Measurements from ENCODE around the gene PLEKHF1. TPM values are rescaled to one million over a fixed set of nuclear protein-coding genes. Genes with fewer than 3 reads are reported as not detected.
A peak's percentile ranks its signal among the peaks of the same experiment; 100 is the strongest.
"Not testable (repeated sequence)": the region's sequence is repeated elsewhere in the genome, so short reads cannot be mapped to it uniquely, and the experiment has no call there.

Gene PLEKHF1
- total and polyA plus RNA-seq, 2 of the 13 experiments (the other 11 are each of a cell fraction or from before 2014, with no cell fraction given), result 2.9 to 3.8 TPM

GRCh38 chr19:29709440-29709798 is 44.2 kb downstream of the PLEKHF1 start:
- CTCF ChIA-PET (ENCODE audit: low intra/inter-chr PET ratio, low total read pairs); DNase-seq (ENCODE audit: low spot score); H3K79me2 ChIP-seq (ENCODE audit: insufficient read depth, low read length); H4K20me1 ChIP-seq (ENCODE audit: insufficient read depth, low read length); BruUV-seq (replicated peaks); H3K27me3 ChIP-seq (ENCODE audit: control insufficient read depth in 1 of 2, insufficient read depth in 2 of 2, low read length in 2 of 2); FAIRE-seq; ATAC-seq; in situ Hi-C loops (cut with HindIII; ENCODE audit: extremely low pct_ligation_motif_present, low pct_unique_long_range_greater_than_20kb); H2AFZ ChIP-seq (ENCODE audit: low read length); H3K9me3 ChIP-seq (ENCODE audit: low read length): not testable (repeated sequence)
- Histone ChIP-seq H3K9ac (ENCODE audit: insufficient read depth, low read depth, low read length) (peak overlapping the region; percentile 76), H3K27ac (ENCODE audit: extremely low read length, insufficient read depth, low read length) (peak overlapping the region; percentile 95), H3K4me1 (ENCODE audit: insufficient read depth, low read length) (peaks cover 84% of the 10 kb centered on the region), H3K4me3 (replicated peaks in 1 of 3; ENCODE audit: insufficient read depth in 1 of 3, low read depth in 2 of 3, low read length in 3 of 3) (peak overlapping the region in 2 of 3 experiments; percentile 45 to 74; a peak in 3 of 6 replicates), H3K36me3 (replicated peaks in 1 of 2; ENCODE audit: control insufficient read depth in 1 of 2, insufficient read depth in 2 of 2, low read length in 2 of 2) (peaks cover 2 to 25% of the 10 kb centered on the region in 2 experiments; a peak in 3 of 5 replicates), H3K4me2 (ENCODE audit: low read depth, low read length) (peak overlapping the region; percentile 98)
- WGBS (ENCODE audit: low lambda C conversion rate), result 87% methylated on average over 2 of the region's 2 CpGs
- POLR2A ChIA-PET, result interaction anchor here (4.4 kb wide), 1 partner anchor 103 kb away, joined by 17 read pairs; the partner anchor contains the start of gene POP4
- intact Hi-C loops (cut with micrococcal nuclease; ENCODE audit: unreplicated experiment), result loop anchor here (5.0 kb wide), 1 partner anchor 102 kb away; the partner anchor contains the start of gene POP4
- TF ChIP-seq ZNF121 (CRISPR knock-in tag; IDR thresholded peaks at IDR 0.05), result peak; percentile 69

- intact Hi-C loops (cut with micrococcal nuclease; ENCODE audit: unreplicated experiment), result no loop called here
- Histone ChIP-seq H3K4me2 (ENCODE audit: low read depth, low read length) (no peak overlapping the region), H3K79me2 (ENCODE audit: insufficient read depth, low read length) (peaks cover 9% of the 10 kb centered on the region), H3K27ac (ENCODE audit: extremely low read length, insufficient read depth, low read length) (peak overlapping the region; percentile 34), H4K20me1 (ENCODE audit: insufficient read depth, low read length) (no peaks in the 10 kb centered on the region), H3K9ac (ENCODE audit: insufficient read depth, low read depth, low read length) (no peak overlapping the region), H3K4me3 (replicated peaks in 1 of 3; ENCODE audit: insufficient read depth in 1 of 3, low read depth in 2 of 3, low read length in 3 of 3) (no peak overlapping the region), H3K9me3 (ENCODE audit: low read length) (no peaks in the 10 kb centered on the region), H2AFZ (ENCODE audit: low read length) (no peak overlapping the region), H3K36me3 (replicated peaks in 1 of 2; ENCODE audit: control insufficient read depth in 1 of 2, insufficient read depth in 2 of 2, low read length in 2 of 2) (peaks cover 1 to 6% of the 10 kb centered on the region in 2 experiments; a peak in 2 of 5 replicates), H3K27me3 (ENCODE audit: control insufficient read depth in 1 of 2, insufficient read depth in 2 of 2, low read length in 2 of 2) (no peaks in the 10 kb centered on the region; a peak in 1 of 5 replicates), H3K4me1 (ENCODE audit: insufficient read depth, low read length) (peaks cover 84% of the 10 kb centered on the region)
- TF ChIP-seq IRF9 (CRISPR knock-in tag; IDR thresholded peaks at IDR 0.05; ENCODE audit: borderline replicate concordance) (no peak), ZNF703 (CRISPR knock-in tag; IDR thresholded peaks at IDR 0.05; ENCODE audit: borderline replicate concordance) (no peak)
- 71% methylated on average over 6 of the region's 6 CpGs for WGBS (ENCODE audit: low lambda C conversion rate)
- BruUV-seq (replicated peaks), result no TSS peak
- CTCF ChIA-PET (ENCODE audit: low intra/inter-chr PET ratio, low total read pairs), result no interaction called here
- in situ Hi-C loops (cut with HindIII; ENCODE audit: extremely low pct_ligation_motif_present, low pct_unique_long_range_greater_than_20kb), result no loop called here
- no peak for DNase-seq (ENCODE audit: low spot score)
- ATAC-seq, result no peak
- FAIRE-seq, result no peak
- POLR2A ChIA-PET, result interaction anchor here (1.5 kb wide), 1 partner anchor 46 kb away, joined by 5 read pairs; the partner anchor contains the start of gene PLEKHF1
These were observed 46.4 kb downstream of the PLEKHF1 start for GRCh38 chr19:29711584-29712132.
